H9 (cell line): ENCODE results near the gene MFN2. TPM values are rescaled to one million over a fixed set of nuclear protein-coding genes. Genes with fewer than 3 reads are reported as not detected.
"Not testable (repeated sequence)": the region's sequence is repeated elsewhere in the genome, so short reads cannot be mapped to it uniquely, and the experiment has no call there.

Experiments
- DNase-seq: peaks from one replicate; pipeline ENCODE4 v3.0.0-alpha.2; 2017
- H2AFZ ChIP-seq: one replicate; pipeline ENCODE4 v1.6.1; 2013; ENCODE audit warnings: mild to moderate bottlenecking, low read length, control low read depth, moderate library complexity
- H2AK5ac ChIP-seq: 2 replicates; pipeline ENCODE4 v1.6.1; 2013; ENCODE audit warnings: low read length, control low read depth, mixed read lengths; ENCODE audit not compliant: insufficient read length
- H2BK120ac ChIP-seq: one replicate; pipeline ENCODE4 v1.6.1; 2013; ENCODE audit warnings: low read depth, mild to moderate bottlenecking, low read length, control low read depth, inconsistent platforms; ENCODE audit not compliant: poor library complexity, severe bottlenecking
- H2BK12ac ChIP-seq: 2 replicates; pipeline ENCODE4 v1.6.1; 2013; ENCODE audit warnings: low read length, control low read depth, mixed read lengths, low read depth; ENCODE audit not compliant: insufficient read length
- H2BK15ac ChIP-seq: 2 replicates; pipeline ENCODE4 v1.6.1; 2013; ENCODE audit warnings: low read depth, low read length, control low read depth
- H2BK20ac ChIP-seq: one replicate; pipeline ENCODE4 v1.6.1; 2013; ENCODE audit warnings: low read depth, mild to moderate bottlenecking, low read length, control low read depth, inconsistent platforms; ENCODE audit not compliant: poor library complexity, severe bottlenecking
- H2BK5ac ChIP-seq: 2 replicates; pipeline ENCODE4 v1.6.1; 2013; ENCODE audit warnings: low read length, control low read depth, mixed read lengths; ENCODE audit not compliant: insufficient read length
- H3K14ac ChIP-seq: 2 replicates; pipeline ENCODE4 v1.6.1; 2013; ENCODE audit warnings: low read length, control low read depth; ENCODE audit not compliant: insufficient read depth
- H3K18ac ChIP-seq: 2 replicates; pipeline ENCODE4 v1.6.1; 2013; ENCODE audit warnings: low read depth, mild to moderate bottlenecking, mixed read lengths, low read length, control low read depth; ENCODE audit not compliant: insufficient read length
- H3K23ac ChIP-seq: 2 replicates; pipeline ENCODE4 v1.6.1; 2013; ENCODE audit warnings: low read length, control low read depth, mixed read lengths, low read depth; ENCODE audit not compliant: insufficient read length
- H3K23me2 ChIP-seq: 2 replicates; pipeline ENCODE4 v1.6.1; 2013; ENCODE audit warnings: low read depth, mild to moderate bottlenecking, mixed read lengths, low read length, control low read depth; ENCODE audit not compliant: insufficient read length, poor library complexity, severe bottlenecking
- H3K27ac ChIP-seq: 2 replicates; pipeline ENCODE4 v1.5.1; 2013; ENCODE audit warnings: low read length, control low read depth, mixed read lengths, low read depth; ENCODE audit not compliant: insufficient read length
- H3K27me3 ChIP-seq: 2 replicates; pipeline ENCODE4 v1.6.1; 2013; ENCODE audit warnings: low read length, control low read depth, inconsistent platforms; ENCODE audit not compliant: insufficient read depth
- H3K4ac ChIP-seq: 2 replicates; pipeline ENCODE4 v1.6.1; 2013; ENCODE audit warnings: low read depth, mild to moderate bottlenecking, control low read depth, inconsistent platforms, low read length, moderate library complexity
- H3K4me1 ChIP-seq: 2 replicates; pipeline ENCODE4 v1.6.1; 2013; ENCODE audit warnings: low read length, control low read depth, inconsistent platforms; ENCODE audit not compliant: insufficient read depth
- H3K4me2 ChIP-seq: 2 replicates; pipeline ENCODE4 v1.6.1; 2013; ENCODE audit warnings: low read length, control low read depth, mixed read lengths; ENCODE audit not compliant: insufficient read length, insufficient read depth
- H3K56ac ChIP-seq: 2 replicates; pipeline ENCODE4 v1.6.1; 2013; ENCODE audit warnings: low read depth, mild to moderate bottlenecking, mixed read lengths, low read length, control low read depth; ENCODE audit not compliant: insufficient read length
- H3K79me1 ChIP-seq: 2 replicates; pipeline ENCODE4 v1.6.1; 2013; ENCODE audit warnings: low read depth, mild to moderate bottlenecking, moderate library complexity, low read length, control low read depth, inconsistent platforms; ENCODE audit not compliant: insufficient read depth, poor library complexity, severe bottlenecking
- H3K79me2 ChIP-seq: 2 replicates; pipeline ENCODE4 v1.6.1; 2013; ENCODE audit warnings: low read length, control low read depth, inconsistent platforms; ENCODE audit not compliant: insufficient read depth
- H3K9ac ChIP-seq: 2 replicates; pipeline ENCODE4 v1.6.1; 2013; ENCODE audit warnings: low read length, control low read depth, mixed read lengths; ENCODE audit not compliant: insufficient read length; ENCODE audit errors: extremely low read depth
- H3K9me3 ChIP-seq: one replicate; pipeline ENCODE4 v1.6.1; 2013; ENCODE audit warnings: low read depth, low read length, inconsistent platforms; ENCODE audit not compliant: control insufficient read depth
- H3T11ph ChIP-seq: one replicate; pipeline ENCODE4 v1.6.1; 2013; ENCODE audit warnings: mild to moderate bottlenecking, low read length, control low read depth, inconsistent platforms
- H4K20me1 ChIP-seq: one replicate; pipeline ENCODE4 v1.6.1; 2013; ENCODE audit not compliant: control insufficient read depth, insufficient read length, insufficient read depth
- H4K5ac ChIP-seq: 2 replicates; pipeline ENCODE4 v1.6.1; 2013; ENCODE audit warnings: low read depth, mild to moderate bottlenecking, mixed read lengths, low read length, control low read depth; ENCODE audit not compliant: insufficient read length
- H4K8ac ChIP-seq: replicated peaks from 2 replicates; pipeline ENCODE4 v1.6.1; 2013; ENCODE audit warnings: low read length, control low read depth, mixed read lengths, low read depth; ENCODE audit not compliant: insufficient read length
- H4K91ac ChIP-seq: 2 replicates; pipeline ENCODE4 v1.6.1; 2013; ENCODE audit warnings: low read depth, mild to moderate bottlenecking, moderate library complexity, mixed read lengths, low read length, control low read depth; ENCODE audit not compliant: insufficient read length
- H3K27ac Mint-ChIP-seq, 3 experiments: 2 replicates in 2 of 3; 3 replicates in 1 of 3; pipeline ENCODE4 v1.8.0; 2020 to 2021; ENCODE audit warnings: mixed read lengths in 3 of 3, mild to moderate bottlenecking in 1 of 3, moderate library complexity in 1 of 3
- H3K27me3 Mint-ChIP-seq: 2 replicates; pipeline ENCODE4 v1.8.0; 2021; ENCODE audit warnings: low read depth, mild to moderate bottlenecking, moderate library complexity, mixed read lengths
- H3K36me3 Mint-ChIP-seq, 3 experiments: 2 replicates in 2 of 3; 3 replicates in 1 of 3; pipeline ENCODE4 v1.8.0; 2020 to 2021; ENCODE audit warnings: low read depth in 3 of 3, mixed read lengths in 3 of 3; ENCODE audit not compliant: insufficient read depth in 1 of 3
- H3K4me1 Mint-ChIP-seq, 2 experiments: 2 replicates each; pipeline ENCODE4 v1.8.0; 2020; ENCODE audit warnings: mixed read lengths in 2 of 2
- H3K4me3 Mint-ChIP-seq, 2 experiments: 2 replicates in 1 of 2; 3 replicates in 1 of 2; pipeline ENCODE4 v1.8.0; 2020 to 2021; ENCODE audit warnings: mild to moderate bottlenecking in 2 of 2, mixed read lengths in 2 of 2, moderate library complexity in 1 of 2
- H3K9me3 Mint-ChIP-seq, 2 experiments: 2 replicates in 1 of 2; 3 replicates in 1 of 2; pipeline ENCODE4 v1.8.0; 2020; ENCODE audit warnings: mild to moderate bottlenecking in 2 of 2, mixed read lengths in 2 of 2, moderate library complexity in 1 of 2
- WGBS: extraction: QIAGEN DNeasy Blood & Tissue Kit; methylation state at CpG from one replicate; pipeline ENCODE4 v1.1.7; 2013; ENCODE audit warnings: missing lambda C conversion rate, low lambda C conversion rate, mixed read lengths; ENCODE audit not compliant: insufficient read length; ENCODE audit errors: extremely low coverage; 5-methylcytosine and 5-hydroxymethylcytosine counted together
- total RNA-seq: library from RNA; stranded (reverse); gene quantifications from 2 replicates; pipeline ENCODE4 v1.2.1, GENCODE V29; 2021
- TF ChIP-seq, protein P1 (sequence below): fragments of 200-600 bp; sonication (generic); conservative IDR thresholded peaks from 3 replicates; pipeline ENCODE4 v1.8.0; 2021; ENCODE audit warnings: antibody characterized with exemption, mild to moderate bottlenecking

Gene MFN2
- total RNA-seq, 1 experiment from 2014 or later: 61.4 TPM

DNA sequence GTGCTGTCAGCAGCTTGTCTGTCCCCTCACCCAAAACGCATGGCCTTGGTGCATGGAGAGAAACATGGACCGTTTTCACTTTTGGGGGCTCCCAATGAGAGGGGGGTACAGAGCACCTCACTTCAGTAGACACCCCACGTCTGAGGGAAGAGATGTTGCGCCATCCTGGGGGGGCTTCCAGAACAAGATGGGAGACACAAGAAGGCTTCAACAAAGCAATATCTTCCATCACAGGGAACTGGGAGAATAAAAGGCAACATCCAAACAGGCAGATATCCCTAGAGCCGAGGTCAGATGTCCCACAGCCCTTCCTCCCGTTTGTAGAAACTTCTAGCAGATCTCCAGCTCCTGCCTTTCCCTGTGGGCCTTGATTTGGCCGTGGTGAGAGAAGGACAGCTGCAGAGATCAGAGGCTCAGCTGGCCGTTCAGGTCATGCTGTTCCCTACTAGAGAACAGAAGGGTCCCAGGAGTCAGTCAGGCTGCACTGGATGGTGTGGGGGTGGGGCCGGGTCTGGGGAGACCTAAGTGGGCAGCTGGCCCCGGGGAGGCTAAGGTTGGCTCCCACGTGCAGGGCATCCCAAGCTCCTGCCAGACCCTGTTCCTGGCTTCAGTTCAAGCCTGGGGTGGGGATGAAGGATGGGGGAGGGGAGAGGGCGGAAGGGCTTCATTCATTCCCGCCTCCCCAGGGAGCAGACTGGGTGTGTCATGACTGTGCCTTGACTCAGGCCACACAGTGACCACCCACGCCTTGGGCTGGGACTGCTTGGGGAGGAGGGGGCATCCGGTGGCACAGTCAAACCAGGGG, 41.3 kb upstream of the MFN2 start:
- Histone ChIP-seq H4K91ac (no peak overlapping the region), H3K4me2 (no peak overlapping the region), H3K9ac (no peak overlapping the region), H2AK5ac (no peak overlapping the region), H2AFZ (no peak overlapping the region), H2BK5ac (no peak overlapping the region), H4K5ac (no peak overlapping the region), H3K14ac (no peak overlapping the region), H3K4me1 (no peaks in the 10 kb centered on the region), H3K56ac (no peak overlapping the region), H2BK120ac (no peak overlapping the region), H3K9me3 (no peaks in the 10 kb centered on the region), H3K27ac (no peak overlapping the region), H3K79me2 (no peaks in the 10 kb centered on the region), H4K20me1 (peaks cover 4% of the 10 kb centered on the region), H3K4ac (no peak overlapping the region), H3K27me3 (no peaks in the 10 kb centered on the region), H4K8ac (no peak overlapping the region), H3T11ph (no peak overlapping the region), H3K79me1 (no peaks in the 10 kb centered on the region), H3K23ac (no peak overlapping the region), H2BK12ac (no peak overlapping the region), H2BK15ac (no peak overlapping the region), H2BK20ac (no peak overlapping the region), H3K23me2 (peaks cover 8% of the 10 kb centered on the region), H3K18ac (no peak overlapping the region)
- Mint-ChIP-seq H3K36me3 (peaks cover 0 to 20% (median 0%) of the 10 kb centered on the region in 3 experiments; a peak in 2 of 7 replicates), H3K4me3 (no peak overlapping the region; a peak in 1 of 5 replicates), H3K27me3 (no peaks in the 10 kb centered on the region), H3K9me3 (no peaks in the 10 kb centered on the region), H3K4me1 (peaks cover 25 to 31% of the 10 kb centered on the region in 2 experiments), H3K27ac (peak overlapping the region; percentile 76 to 84 (median 83); a peak in 6 of 7 replicates)
- no CpG with 5 or more reads among the region's 15 CpGs for WGBS
- TF ChIP-seq, protein P1, sequence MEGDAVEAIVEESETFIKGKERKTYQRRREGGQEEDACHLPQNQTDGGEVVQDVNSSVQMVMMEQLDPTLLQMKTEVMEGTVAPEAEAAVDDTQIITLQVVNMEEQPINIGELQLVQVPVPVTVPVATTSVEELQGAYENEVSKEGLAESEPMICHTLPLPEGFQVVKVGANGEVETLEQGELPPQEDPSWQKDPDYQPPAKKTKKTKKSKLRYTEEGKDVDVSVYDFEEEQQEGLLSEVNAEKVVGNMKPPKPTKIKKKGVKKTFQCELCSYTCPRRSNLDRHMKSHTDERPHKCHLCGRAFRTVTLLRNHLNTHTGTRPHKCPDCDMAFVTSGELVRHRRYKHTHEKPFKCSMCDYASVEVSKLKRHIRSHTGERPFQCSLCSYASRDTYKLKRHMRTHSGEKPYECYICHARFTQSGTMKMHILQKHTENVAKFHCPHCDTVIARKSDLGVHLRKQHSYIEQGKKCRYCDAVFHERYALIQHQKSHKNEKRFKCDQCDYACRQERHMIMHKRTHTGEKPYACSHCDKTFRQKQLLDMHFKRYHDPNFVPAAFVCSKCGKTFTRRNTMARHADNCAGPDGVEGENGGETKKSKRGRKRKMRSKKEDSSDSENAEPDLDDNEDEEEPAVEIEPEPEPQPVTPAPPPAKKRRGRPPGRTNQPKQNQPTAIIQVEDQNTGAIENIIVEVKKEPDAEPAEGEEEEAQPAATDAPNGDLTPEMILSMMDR: no peak
- no peak for DNase-seq

DNA sequence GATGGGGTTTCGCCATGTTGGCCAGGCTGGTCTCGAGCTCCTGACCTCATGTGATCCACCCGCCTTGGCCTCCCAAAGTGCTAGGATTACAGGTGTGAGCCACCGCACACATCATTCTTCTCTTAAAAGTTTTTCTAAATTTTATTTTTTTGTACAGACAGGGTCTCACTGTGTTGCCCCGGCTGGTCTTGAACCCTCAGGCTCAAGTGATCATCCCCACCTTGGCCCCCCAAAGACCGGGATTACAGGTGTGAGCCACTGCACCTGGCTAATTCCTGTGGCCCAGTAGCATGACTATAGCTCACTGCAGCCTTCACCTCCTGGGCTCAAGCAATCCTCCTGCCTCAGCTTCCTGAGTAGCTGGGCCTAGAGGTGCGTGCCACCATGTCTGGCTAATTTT, 40.5 kb upstream of the MFN2 start:
- H2AK5ac ChIP-seq, H3K4me1 ChIP-seq, H3K23me2 ChIP-seq, H2BK5ac ChIP-seq, H3K27ac Mint-ChIP-seq, H3K56ac ChIP-seq, H3K23ac ChIP-seq, H3K4me3 Mint-ChIP-seq, H3K18ac ChIP-seq, H2AFZ ChIP-seq, H3K27ac ChIP-seq, H3K79me2 ChIP-seq, H3K4ac ChIP-seq, H4K8ac ChIP-seq, H3K4me2 ChIP-seq, H2BK12ac ChIP-seq, H3K27me3 ChIP-seq, H3K9me3 ChIP-seq, H2BK20ac ChIP-seq, H3K14ac ChIP-seq, H3K79me1 ChIP-seq, H4K20me1 ChIP-seq, H2BK15ac ChIP-seq, H2BK120ac ChIP-seq, H4K91ac ChIP-seq, H3T11ph ChIP-seq, H3K9me3 Mint-ChIP-seq, H4K5ac ChIP-seq, DNase-seq, H3K27me3 Mint-ChIP-seq, H3K9ac ChIP-seq: not testable (repeated sequence)
- peaks cover 0 to 21% (median under 1%) of the 10 kb centered on the region in 3 experiments; a peak in 3 of 7 replicates for H3K36me3 Mint-ChIP-seq
- peaks cover 30 to 35% of the 10 kb centered on the region in 2 experiments for H3K4me1 Mint-ChIP-seq
- WGBS: no CpG with 5 or more reads among the region's 7 CpGs
